ENCODE measurements around the gene TMEM134. TPM values are rescaled to one million over a fixed set of nuclear protein-coding genes. Genes with fewer than 3 reads are reported as not detected.
A peak's percentile ranks its signal among the peaks of the same experiment; 100 is the strongest.

The TMEM134 gene
- total RNA-seq, 4 donors from 2014 or later: 109 to 205 (median 145) TPM

DNA sequence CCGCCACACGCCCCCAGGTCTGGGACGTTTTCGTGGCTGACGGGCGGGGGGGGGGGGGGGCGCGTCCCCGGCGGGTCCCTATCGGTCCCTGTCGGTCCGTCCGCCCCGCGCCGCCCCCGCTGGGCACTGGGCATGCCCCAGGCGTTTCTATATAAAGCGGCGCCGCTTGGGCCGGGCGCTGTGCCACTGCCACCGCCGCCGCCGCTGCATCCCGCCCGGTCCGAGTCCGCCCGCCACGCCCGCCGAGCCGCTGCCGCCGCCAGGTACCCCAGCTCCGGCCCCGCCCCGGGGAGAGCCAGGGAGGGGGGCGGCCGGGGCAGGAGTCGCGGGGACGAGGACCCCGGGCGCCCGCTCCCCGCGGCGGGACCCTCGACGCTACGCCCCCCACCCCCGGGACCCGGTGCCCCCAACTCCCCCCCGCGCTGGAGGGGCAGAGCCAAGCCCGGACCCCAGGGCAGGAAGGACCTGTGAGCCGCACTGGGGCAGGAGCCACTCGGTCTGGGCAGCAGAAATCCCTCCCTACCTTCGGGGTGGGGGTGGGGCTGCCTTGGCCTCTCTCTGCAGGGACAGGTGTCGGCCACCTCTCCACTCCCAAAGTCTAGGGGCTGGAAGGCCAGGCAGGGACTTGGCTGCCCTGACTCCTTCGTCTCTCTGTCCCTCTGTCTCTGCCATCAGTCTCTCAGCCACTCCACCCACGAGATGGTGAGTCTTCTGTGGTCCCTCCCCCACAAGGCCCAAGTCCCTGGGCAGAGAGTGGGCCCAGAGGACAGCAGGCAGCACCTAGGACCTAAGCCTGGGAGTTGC is 53.3 kb downstream of the TMEM134 start, which contains the start of gene CARNS1:
CARNS1 (plus strand) TSS at position 178 of the 804 bp plus-strand sequence; CDS start at position 700, 522 bp downstream.
- Histone ChIP-seq H3K27me3 (peaks cover 0 to 30% (median 0%) of the 10 kb centered on the region in 4 donors), H3K9me3 (no peaks in the 10 kb centered on the region), H3K27ac (peak within 1 kb of the TSS; percentile 0 to 78 (median 40)), H3K4me3 (peak within 1 kb of the TSS; percentile 16 to 62 (median 36)), H3K36me3 (no peaks in the 10 kb centered on the region), H3K4me1 (peaks cover 40 to 67% (median 49%) of the 10 kb centered on the region in 3 donors)
- 0% methylated on average over 12 of the region's 67 CpGs; no CpG with 5 or more reads in 1 of the 2 donors for WGBS, 2 donors
- intact Hi-C loops (cut with DNase I): no loop called here
- no peak for DNase-seq
- TF ChIP-seq POLR2A (IDR thresholded peaks at IDR 0.05): no peak
- TF ChIP-seq CTCF (IDR thresholded peaks at IDR 0.05): no peak

- Histone ChIP-seq H3K4me3 (no peak overlapping the region), H3K36me3 (no peaks in the 10 kb centered on the region), H3K4me1 (peaks cover 20 to 62% (median 29%) of the 10 kb centered on the region in 3 donors), H3K9me3 (no peaks in the 10 kb centered on the region), H3K27me3 (peaks cover 0 to 54% (median 0%) of the 10 kb centered on the region in 4 donors), H3K27ac (no peak overlapping the region)
- intact Hi-C loops (cut with DNase I): no loop called here
- TF ChIP-seq CTCF (IDR thresholded peaks at IDR 0.05): no peak
- no peak for TF ChIP-seq POLR2A (IDR thresholded peaks at IDR 0.05)
- DNase-seq: no peak
- WGBS, 2 donors: 67 to 72% methylated on average over 1 to 2 of the region's 2 CpGs
Measured at GRCh38 chr11:67413266-67413849, 55.7 kb downstream of the TMEM134 start.

DNA sequence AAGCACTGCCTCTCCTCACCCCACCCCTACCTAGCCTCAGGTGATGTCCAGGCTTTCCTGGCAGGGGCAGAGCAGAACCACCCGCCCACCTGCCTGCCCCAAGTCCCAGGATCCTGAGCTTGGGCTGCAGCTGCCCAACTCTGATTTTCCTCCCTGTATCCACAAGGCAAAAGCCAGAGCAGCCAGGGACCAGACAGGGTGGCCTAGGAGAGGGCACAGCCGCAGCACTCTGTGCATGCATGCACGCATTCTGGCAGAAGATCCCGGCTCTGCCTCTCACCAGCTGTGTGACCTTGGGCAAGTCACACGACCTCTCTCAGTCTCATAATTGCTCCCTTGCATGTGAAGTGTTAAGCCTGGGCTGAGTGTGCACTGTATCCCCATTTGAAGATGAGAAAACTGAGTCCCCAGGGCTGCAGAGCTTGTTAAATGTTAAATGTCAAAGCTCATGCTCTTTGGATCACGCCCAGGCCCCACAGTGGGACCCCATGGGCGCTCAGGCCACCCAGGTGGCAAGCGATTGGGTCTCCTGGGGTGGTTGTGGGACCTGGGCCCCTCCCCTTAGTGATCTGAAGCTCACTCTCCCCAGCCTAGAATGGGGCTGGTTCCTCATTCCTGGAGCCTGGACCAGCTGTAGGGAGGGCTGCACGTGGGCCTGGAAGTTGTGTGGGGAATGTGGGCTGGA is 56.4 kb downstream of the TMEM134 start:
- intact Hi-C loops (cut with DNase I): no loop called here
- H3K27ac ChIP-seq: no peak overlapping the region

GRCh38 chr11:67411785-67412152 is 57.3 kb downstream of the TMEM134 start:
- Histone ChIP-seq H3K27me3 (peaks cover 0 to 70% (median 0%) of the 10 kb centered on the region in 4 donors), H3K9me3 (no peaks in the 10 kb centered on the region), H3K4me3 (no peak overlapping the region), H3K27ac (no peak overlapping the region), H3K36me3 (no peaks in the 10 kb centered on the region), H3K4me1 (peaks cover 17 to 62% (median 19%) of the 10 kb centered on the region in 3 donors)
- DNase-seq: no peak
- intact Hi-C loops (cut with DNase I): no loop called here
- TF ChIP-seq POLR2A (IDR thresholded peaks at IDR 0.05): no peak
- TF ChIP-seq CTCF (IDR thresholded peaks at IDR 0.05): no peak
- WGBS, 2 donors: 67 to 76% methylated on average over 5 to 6 of the region's 7 CpGs

More for the DNA sequence above, 56.4 kb downstream of the TMEM134 start:
- Histone ChIP-seq H3K4me1 (peaks cover 20 to 62% (median 26%) of the 10 kb centered on the region in 3 donors), H3K4me3 (no peak overlapping the region), H3K9me3 (no peaks in the 10 kb centered on the region), H3K27me3 (peaks cover 0 to 61% (median 0%) of the 10 kb centered on the region in 4 donors), H3K36me3 (no peaks in the 10 kb centered on the region)
- no peak for DNase-seq
- WGBS, 2 donors: 20 to 32% methylated on average over 2 to 4 of the region's 9 CpGs
- no peak for TF ChIP-seq CTCF (IDR thresholded peaks at IDR 0.05)

Small RNA genes within 50 kb of the gene (small RNA-seq; reads per million reads assigned to genes)
- gene MIR6752: 0 to 0.60 (median 0.08) reads per million in 4 donors

Other genes with a start within 250 kb of the TMEM134 start
- 10 to 100 TPM; 54.1 to 93.2 (median 68.5) TPM for gene GRK2, start 202.8 kb downstream of the TMEM134 start, total RNA-seq
- 10 to 100 TPM; 27.4 to 50.6 (median 41.6) TPM for gene ANKRD13D, start 179.9 kb downstream of the TMEM134 start, total RNA-seq
- gene SSH3, start 165.7 kb downstream of the TMEM134 start, total RNA-seq: 10 to 100 TPM; 51.4 to 78.4 (median 64.8) TPM
- gene POLD4, start 115.7 kb downstream of the TMEM134 start, total RNA-seq: 100 to 1,000 TPM in 1 of 4 donors, 10 to 100 TPM in 3; 62.6 to 113 (median 74.7) TPM
- 1 to 10 TPM; 2.3 to 6.8 (median 2.7) TPM for gene CLCF1, start 95.7 kb downstream of the TMEM134 start, total RNA-seq
- gene RAD9A, start 77.3 kb downstream of the TMEM134 start, total RNA-seq: 10 to 100 TPM; 10.6 to 18.3 (median 12.7) TPM
- 100 to 1,000 TPM; 146 to 202 (median 185) TPM for gene PPP1CA, start 67.4 kb downstream of the TMEM134 start, total RNA-seq
- 1 to 10 TPM; 1.7 to 7.2 (median 3.5) TPM for gene TBC1D10C, start 65.2 kb downstream of the TMEM134 start, total RNA-seq
- gene CARNS1, start 53.6 kb downstream of the TMEM134 start, total RNA-seq: under 1 TPM; 0.09 to 0.76 (median 0.25) TPM
- gene RPS6KB2, start 40.8 kb downstream of the TMEM134 start, total RNA-seq: 100 to 1,000 TPM in 3 of 4 donors, 10 to 100 TPM in 1; 67.5 to 121 (median 113) TPM
- gene PTPRCAP, start 31.6 kb downstream of the TMEM134 start, total RNA-seq: 10 to 100 TPM in 1 of 4 donors, 1 to 10 TPM in 3; 5.9 to 14.1 (median 6.8) TPM
- 100 to 1,000 TPM in 1 of 4 donors, 10 to 100 TPM in 3; 52.2 to 122 (median 57.6) TPM for gene CORO1B, start 25.8 kb downstream of the TMEM134 start, total RNA-seq
- gene GPR152, start 16.5 kb downstream of the TMEM134 start, total RNA-seq: not detected
- gene CABP4, start 13.9 kb downstream of the TMEM134 start, total RNA-seq: under 1 TPM in 1 of 4 donors, not detected in 3; 0.38 TPM
- gene AIP, start 13.8 kb upstream of the TMEM134 start, total RNA-seq: 10 to 100 TPM; 16.8 to 63.3 (median 28.3) TPM
- 10 to 100 TPM; 24.5 to 35.9 (median 28.7) TPM for gene PITPNM1, start 36.1 kb upstream of the TMEM134 start, total RNA-seq
- 10 to 100 TPM; 32.0 to 55.2 (median 38.1) TPM for gene CDK2AP2, start 38.9 kb upstream of the TMEM134 start, total RNA-seq
- not detected for gene CABP2, start 54.2 kb upstream of the TMEM134 start, total RNA-seq
- gene GSTP1, start 114.6 kb upstream of the TMEM134 start, total RNA-seq: 1,000 to 10,000 TPM; 2,883 to 4,990 (median 3,239) TPM
- gene NDUFV1, start 137.7 kb upstream of the TMEM134 start, total RNA-seq: 100 to 1,000 TPM; 206 to 260 (median 254) TPM
- 10 to 100 TPM; 37.5 to 68.0 (median 47.0) TPM for gene NUDT8, start 160.7 kb upstream of the TMEM134 start, total RNA-seq
- gene TBX10, start 170.5 kb upstream of the TMEM134 start, total RNA-seq: not detected
- under 1 TPM in 1 of 4 donors, not detected in 3; 0.44 TPM for gene ACY3, start 181.5 kb upstream of the TMEM134 start, total RNA-seq
- 100 to 1,000 TPM in 3 of 4 donors, 10 to 100 TPM in 1; 62.6 to 181 (median 120) TPM for gene ALDH3B2, start 205.4 kb upstream of the TMEM134 start, total RNA-seq

Measured in esophagus squamous epithelium (tissue), 5 donors.